Stomach smooth muscle (tissue), 2 donors: ENCODE measurements around the gene TTBK1.

Source experiments
- H3K27ac ChIP-seq: one replicate; pipeline ENCODE4 v1.7.0; 2013; ENCODE audit warnings: mild to moderate bottlenecking, low read length, inconsistent platforms
- H3K27me3 ChIP-seq, 2 donors: one replicate each; pipeline ENCODE4 v1.7.0; 2013; ENCODE audit warnings: low read length in 2 of 2; ENCODE audit not compliant: insufficient read depth in 2 of 2, control insufficient read depth in 1 of 2
- H3K36me3 ChIP-seq, 2 donors: one replicate each; pipeline ENCODE4 v1.7.0; 2013; ENCODE audit warnings: low read length in 2 of 2; ENCODE audit not compliant: control insufficient read depth in 2 of 2, insufficient read depth in 2 of 2
- H3K4me1 ChIP-seq: one replicate; pipeline ENCODE4 v1.7.0; 2013; ENCODE audit warnings: low read length; ENCODE audit not compliant: control insufficient read depth, insufficient read depth
- H3K4me3 ChIP-seq, 2 donors: one replicate each; pipeline ENCODE4 v1.7.0; 2013; ENCODE audit warnings: low read length in 2 of 2
- H3K9ac ChIP-seq, 2 donors: one replicate each; pipeline ENCODE4 v1.7.0; 2013; ENCODE audit warnings: low read length in 2 of 2, mild to moderate bottlenecking in 1 of 2
- H3K9me3 ChIP-seq, 2 donors: one replicate each; pipeline ENCODE4 v1.7.0; 2013; ENCODE audit warnings: low read length in 2 of 2; ENCODE audit not compliant: control insufficient read depth in 2 of 2
- donor health status: healthy.
- donor health status: Pancreatic carcinoma.

TTBK1 gene

DNA sequence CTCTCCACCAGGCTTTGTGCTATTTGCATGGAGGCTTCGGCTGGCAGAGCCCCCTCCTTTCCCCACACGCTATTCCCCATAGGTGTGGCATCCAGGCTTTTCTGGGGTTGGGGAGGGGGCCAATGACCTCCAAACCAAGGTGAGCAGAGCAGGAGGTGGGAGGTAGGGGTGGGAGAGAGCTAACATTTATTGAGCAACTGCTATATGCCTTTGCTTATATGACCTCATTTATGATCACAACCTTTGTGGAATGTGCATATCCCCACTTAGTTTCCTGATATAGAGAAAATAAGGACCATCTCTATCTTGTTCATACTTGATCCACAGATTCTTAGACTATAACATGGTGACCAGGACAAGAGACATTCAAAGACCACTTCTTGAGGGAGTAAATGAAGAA lies 37.0 kb downstream of the TTBK1 start:
- H3K9me3 ChIP-seq = no peaks in the 10 kb centered on the region
- H3K27ac ChIP-seq = no peak overlapping the region
- no peak overlapping the region for H3K9ac ChIP-seq
- H3K27me3 ChIP-seq = peaks cover 0 to 6% of the 10 kb centered on the region in 2 donors
- H3K4me3 ChIP-seq = no peak overlapping the region
- peaks cover 8% of the 10 kb centered on the region for H3K4me1 ChIP-seq
- H3K36me3 ChIP-seq = no peaks in the 10 kb centered on the region

DNA sequence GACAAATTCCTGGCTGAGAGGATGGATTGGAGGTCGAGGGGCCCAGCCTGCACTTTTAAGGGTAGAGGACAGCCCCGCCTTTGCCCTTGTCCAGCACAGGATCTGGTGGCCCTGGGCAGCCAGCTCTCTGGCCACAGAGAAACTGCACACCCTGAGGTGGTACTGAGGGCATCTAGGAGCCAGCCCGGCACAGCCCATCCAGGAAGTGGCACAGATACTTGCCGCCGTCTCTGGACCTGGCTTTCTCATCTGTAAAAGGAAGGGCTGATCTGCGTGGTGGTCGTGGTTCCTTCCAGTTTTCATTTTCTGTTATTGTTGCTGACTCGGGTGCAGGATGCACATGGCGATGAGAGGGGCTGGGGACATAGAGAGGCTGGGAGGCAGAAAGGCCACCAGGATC lies 38.8 kb downstream of the TTBK1 start:
- Histone ChIP-seq H3K9ac (no peak overlapping the region), H3K4me3 (no peak overlapping the region), H3K36me3 (no peaks in the 10 kb centered on the region), H3K27ac (no peak overlapping the region), H3K4me1 (no peaks in the 10 kb centered on the region), H3K9me3 (no peaks in the 10 kb centered on the region), H3K27me3 (peaks cover 0 to 3% of the 10 kb centered on the region in 2 donors)

DNA sequence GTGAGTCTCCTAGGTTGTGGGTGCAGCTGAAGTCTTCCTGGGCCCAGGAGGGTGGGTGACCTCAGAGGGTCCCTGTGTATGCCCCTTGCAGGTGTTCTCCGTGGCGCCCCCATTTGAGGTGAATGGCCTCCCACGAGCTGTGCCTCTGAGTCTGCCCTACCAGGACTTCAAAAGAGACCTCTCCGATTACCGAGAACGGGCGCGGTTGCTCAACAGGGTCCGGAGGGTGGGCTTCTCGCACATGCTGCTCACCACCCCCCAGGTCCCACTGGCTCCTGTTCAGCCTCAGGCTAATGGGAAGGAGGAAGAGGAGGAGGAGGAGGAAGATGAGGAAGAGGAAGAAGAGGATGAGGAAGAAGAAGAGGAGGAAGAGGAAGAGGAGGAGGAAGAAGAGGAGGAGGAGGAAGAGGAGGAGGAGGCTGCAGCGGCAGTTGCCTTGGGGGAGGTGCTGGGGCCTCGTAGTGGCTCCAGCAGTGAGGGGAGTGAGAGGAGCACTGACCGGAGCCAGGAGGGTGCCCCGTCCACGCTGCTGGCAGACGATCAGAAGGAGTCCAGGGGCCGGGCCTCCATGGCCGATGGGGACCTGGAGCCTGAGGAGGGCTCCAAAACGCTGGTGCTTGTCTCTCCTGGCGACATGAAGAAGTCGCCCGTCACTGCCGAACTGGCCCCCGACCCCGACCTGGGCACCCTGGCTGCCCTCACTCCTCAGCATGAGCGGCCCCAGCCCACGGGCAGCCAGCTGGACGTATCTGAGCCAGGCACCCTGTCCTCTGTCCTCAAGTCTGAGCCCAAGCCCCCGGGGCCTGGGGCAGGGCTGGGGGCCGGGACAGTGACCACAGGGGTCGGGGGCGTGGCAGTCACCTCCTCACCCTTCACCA lies 39.6 kb downstream of the TTBK1 start:
- Histone ChIP-seq H3K27me3 (peaks cover 0 to 3% of the 10 kb centered on the region in 2 donors), H3K9ac (no peak overlapping the region), H3K9me3 (no peaks in the 10 kb centered on the region), H3K4me1 (no peaks in the 10 kb centered on the region), H3K36me3 (no peaks in the 10 kb centered on the region), H3K4me3 (no peak overlapping the region), H3K27ac (no peak overlapping the region)

DNA sequence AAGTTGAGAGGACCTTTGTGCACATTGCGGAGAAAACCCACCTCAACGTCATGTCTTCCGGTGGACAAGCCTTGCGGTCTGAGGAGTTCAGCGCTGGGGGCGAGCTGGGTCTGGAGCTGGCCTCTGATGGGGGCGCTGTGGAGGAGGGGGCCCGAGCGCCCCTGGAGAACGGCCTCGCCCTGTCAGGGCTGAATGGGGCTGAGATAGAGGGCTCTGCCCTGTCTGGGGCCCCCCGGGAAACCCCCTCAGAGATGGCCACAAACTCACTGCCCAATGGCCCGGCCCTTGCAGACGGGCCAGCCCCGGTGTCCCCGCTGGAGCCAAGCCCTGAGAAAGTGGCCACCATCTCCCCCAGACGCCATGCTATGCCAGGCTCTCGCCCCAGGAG lies 40.2 kb downstream of the TTBK1 start:
- no peaks in the 10 kb centered on the region for H3K9me3 ChIP-seq
- no peak overlapping the region for H3K4me3 ChIP-seq
- H3K4me1 ChIP-seq = no peaks in the 10 kb centered on the region
- no peak overlapping the region for H3K9ac ChIP-seq
- no peak overlapping the region for H3K27ac ChIP-seq
- H3K36me3 ChIP-seq = no peaks in the 10 kb centered on the region
- H3K27me3 ChIP-seq = peaks cover 0 to 3% of the 10 kb centered on the region in 2 donors

DNA sequence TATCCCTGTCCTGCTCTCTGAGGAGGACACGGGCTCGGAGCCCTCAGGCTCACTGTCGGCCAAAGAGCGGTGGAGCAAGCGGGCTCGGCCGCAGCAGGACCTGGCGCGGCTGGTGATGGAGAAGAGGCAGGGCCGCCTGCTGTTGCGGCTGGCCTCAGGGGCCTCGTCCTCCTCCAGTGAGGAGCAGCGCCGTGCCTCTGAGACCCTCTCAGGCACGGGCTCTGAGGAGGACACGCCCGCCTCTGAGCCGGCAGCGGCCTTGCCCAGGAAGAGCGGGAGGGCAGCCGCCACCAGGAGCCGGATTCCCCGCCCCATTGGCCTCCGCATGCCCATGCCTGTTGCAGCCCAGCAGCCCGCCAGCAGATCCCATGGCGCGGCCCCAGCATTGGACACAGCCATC lies 40.6 kb downstream of the TTBK1 start:
- peaks cover 0 to 3% of the 10 kb centered on the region in 2 donors for H3K27me3 ChIP-seq
- H3K4me1 ChIP-seq = no peaks in the 10 kb centered on the region
- no peak overlapping the region for H3K9ac ChIP-seq
- H3K4me3 ChIP-seq = no peak overlapping the region
- H3K36me3 ChIP-seq = no peaks in the 10 kb centered on the region
- no peak overlapping the region for H3K27ac ChIP-seq
- no peaks in the 10 kb centered on the region for H3K9me3 ChIP-seq

DNA sequence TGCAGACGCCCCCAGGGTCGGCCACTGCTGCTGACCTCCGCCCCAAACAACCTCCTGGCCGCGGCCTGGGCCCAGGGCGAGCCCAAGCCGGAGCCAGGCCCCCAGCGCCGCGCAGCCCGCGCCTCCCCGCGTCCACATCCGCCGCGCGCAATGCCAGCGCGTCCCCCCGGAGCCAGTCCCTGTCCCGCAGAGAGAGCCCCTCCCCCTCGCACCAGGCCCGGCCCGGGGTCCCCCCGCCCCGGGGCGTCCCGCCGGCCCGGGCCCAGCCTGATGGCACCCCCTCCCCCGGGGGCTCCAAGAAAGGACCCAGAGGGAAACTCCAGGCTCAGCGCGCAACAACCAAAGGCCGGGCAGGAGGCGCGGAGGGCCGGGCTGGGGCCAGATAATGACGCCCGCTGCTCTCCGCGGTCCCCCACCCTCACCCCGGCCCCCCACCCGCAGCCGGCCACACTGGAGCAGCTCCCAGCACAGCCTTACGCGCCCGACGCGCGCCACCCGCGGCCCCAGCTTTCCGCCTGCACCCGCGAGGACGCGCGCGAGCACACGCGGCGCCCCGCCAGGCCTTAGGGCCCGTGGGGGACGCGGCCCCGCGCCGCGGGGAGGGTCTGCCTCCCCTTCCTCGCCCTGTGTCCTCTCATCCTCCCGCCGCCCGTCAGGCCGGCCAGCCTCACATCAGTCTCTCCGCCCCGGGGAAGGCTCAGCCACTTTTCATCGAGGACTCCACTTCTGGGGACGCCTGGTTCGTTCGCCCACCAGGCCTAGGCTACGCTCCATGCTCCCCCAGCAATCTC lies 41.9 kb downstream of the TTBK1 start:
- no peaks in the 10 kb centered on the region for H3K4me1 ChIP-seq
- peaks cover 0 to 3% of the 10 kb centered on the region in 2 donors for H3K27me3 ChIP-seq
- no peak overlapping the region for H3K4me3 ChIP-seq
- no peaks in the 10 kb centered on the region for H3K9me3 ChIP-seq
- H3K9ac ChIP-seq = no peak overlapping the region
- H3K36me3 ChIP-seq = no peaks in the 10 kb centered on the region
- no peak overlapping the region for H3K27ac ChIP-seq

DNA sequence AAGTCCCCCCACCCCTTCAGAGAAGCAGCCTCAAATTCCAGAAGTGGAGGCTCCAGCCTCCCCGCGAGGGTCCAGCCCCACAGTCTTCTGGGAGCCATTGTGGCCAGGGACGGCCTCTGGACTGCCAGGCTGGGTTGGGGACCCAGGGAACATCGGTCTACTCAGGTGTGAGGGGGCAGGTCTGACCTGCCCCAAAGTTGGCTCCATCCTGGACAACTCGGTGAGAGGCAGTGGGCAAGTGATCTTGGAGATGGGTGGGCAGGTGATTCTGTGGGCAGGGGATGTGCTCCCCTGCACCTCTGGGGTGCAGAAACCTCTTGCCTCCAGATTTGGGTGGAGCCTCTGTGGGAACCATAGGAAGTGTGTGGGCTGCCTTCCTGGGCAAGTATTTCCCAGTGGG lies 42.6 kb downstream of the TTBK1 start:
- Histone ChIP-seq H3K36me3 (no peaks in the 10 kb centered on the region), H3K4me1 (no peaks in the 10 kb centered on the region), H3K27me3 (peaks cover 0 to 3% of the 10 kb centered on the region in 2 donors), H3K9ac (no peak overlapping the region), H3K4me3 (no peak overlapping the region), H3K27ac (no peak overlapping the region), H3K9me3 (no peaks in the 10 kb centered on the region)

DNA sequence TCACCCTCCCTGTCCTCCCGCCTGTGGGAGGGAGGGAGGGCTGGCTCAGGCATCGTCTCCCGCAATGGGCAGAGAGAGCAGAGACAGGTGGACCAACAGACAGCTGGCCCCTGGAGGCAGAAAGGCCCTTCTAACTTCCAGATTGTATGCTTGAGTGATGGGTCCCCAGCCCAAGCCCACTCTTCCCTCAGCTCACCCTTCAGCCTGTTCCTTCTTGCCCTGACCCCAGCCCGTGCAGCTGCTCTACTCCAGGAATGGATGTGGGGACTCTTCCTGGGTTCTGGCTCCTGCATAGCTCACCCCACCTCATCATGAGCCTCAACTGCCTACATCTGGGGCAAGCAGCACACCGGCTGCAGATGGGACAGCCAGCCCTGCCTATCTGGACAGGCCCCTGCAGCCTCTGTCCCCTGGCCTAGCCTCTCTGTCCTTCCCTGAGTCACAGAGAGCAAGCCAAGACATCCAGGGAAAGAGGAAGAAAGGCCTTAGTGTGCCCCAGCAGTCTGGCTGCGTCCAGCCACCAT lies 43.2 kb downstream of the TTBK1 start:
- Histone ChIP-seq H3K36me3 (no peaks in the 10 kb centered on the region), H3K9ac (no peak overlapping the region), H3K27me3 (peaks cover 0 to 3% of the 10 kb centered on the region in 2 donors), H3K4me1 (no peaks in the 10 kb centered on the region), H3K27ac (no peak overlapping the region), H3K9me3 (no peaks in the 10 kb centered on the region), H3K4me3 (no peak overlapping the region)

DNA sequence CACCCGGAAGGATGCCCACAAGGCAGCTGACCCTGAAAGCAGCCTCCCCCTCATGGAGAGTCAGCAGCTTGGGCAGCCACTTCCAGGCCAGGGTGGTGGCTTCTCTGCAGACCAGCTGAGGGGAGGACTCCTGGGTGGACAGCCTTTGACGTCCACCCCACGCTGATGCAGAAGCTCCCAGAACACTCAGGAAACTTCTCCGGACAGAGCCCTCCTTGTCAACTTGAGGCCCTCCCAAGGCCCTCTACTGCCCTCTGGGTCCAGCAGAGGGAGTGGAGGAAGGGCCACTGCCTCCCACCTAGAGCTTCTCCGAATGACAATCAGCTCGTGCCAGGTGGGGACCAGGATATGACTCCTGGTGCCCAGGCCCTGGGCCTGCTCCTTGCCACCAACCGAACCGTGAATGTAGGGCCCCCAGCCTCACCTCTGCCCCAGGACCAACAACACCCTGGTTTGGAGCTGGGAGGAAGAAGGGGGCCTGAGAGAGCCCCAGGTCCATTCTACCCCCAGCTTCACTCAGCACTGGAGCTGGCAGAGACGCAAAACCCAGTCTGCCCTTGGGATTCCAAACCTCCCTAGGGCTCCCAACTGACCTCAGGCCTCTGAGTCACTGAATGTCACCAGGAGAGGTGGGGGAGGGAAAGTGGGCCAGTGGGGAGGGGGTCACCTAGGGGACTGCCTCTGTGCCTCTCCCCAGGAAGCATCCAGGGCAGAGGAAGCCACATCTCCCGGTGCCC lies 43.9 kb downstream of the TTBK1 start:
- H3K27me3 ChIP-seq = peaks cover 0 to 3% of the 10 kb centered on the region in 2 donors
- no peak overlapping the region for H3K9ac ChIP-seq
- no peak overlapping the region for H3K27ac ChIP-seq
- H3K4me1 ChIP-seq = no peaks in the 10 kb centered on the region
- no peak overlapping the region for H3K4me3 ChIP-seq
- no peaks in the 10 kb centered on the region for H3K36me3 ChIP-seq
- no peaks in the 10 kb centered on the region for H3K9me3 ChIP-seq
